ENCODE data around the gene CDK4.

DNA sequence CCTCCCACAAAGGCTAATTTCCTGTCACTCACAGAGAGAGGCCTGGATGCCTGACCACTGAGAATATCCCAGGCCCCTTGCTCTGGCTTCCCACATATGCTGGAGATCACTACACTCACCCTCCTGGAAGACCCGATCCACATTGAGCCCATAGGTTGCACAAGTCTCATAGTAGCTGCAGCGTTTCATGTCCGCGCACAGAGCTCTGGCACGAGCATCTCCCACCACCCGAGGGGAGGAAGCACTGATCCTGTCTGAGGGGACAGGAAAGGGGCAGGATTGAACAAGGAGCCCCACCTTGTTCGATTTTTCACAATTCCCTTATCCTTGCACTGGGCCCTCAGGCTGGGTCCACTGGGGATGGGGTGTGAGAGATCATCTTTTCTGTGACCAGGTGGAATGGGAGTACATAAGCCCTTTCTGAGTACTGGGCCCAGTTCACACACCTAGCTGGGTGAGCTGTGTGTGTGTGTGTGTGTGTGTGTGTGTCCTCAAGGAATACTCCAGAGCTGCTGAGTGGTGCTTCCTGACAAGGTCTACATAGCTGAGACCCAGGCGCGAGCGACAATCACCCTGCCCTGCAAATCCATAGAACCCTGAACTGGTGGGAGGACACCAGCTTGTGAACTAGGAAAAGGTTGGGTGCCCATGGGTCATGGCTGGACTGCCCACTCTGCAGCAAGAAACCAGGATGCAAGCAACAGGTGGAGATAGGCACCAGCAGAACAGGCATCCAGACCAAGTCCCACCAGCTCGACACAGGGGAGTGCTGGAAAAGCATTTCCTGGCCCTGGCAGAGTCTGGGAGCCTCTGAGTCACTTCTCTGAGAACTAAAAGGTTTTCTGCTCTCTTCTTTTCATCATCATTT is 19.1 kb downstream of the CDK4 start:
- TF ChIP-seq POLR2A (IDR thresholded peaks at IDR 0.05; ENCODE audit: low read depth, low read length) (no peak), POLR2AphosphoS5 (IDR thresholded peaks at IDR 0.05; ENCODE audit: low read depth, low read length) (no peak)
